HG03095 (cell line): ENCODE data around the gene CEMP1.
"Not testable (repeated sequence)": the region's sequence is repeated elsewhere in the genome, so short reads cannot be mapped to it uniquely, and the experiment has no call there.

Experiments
- ATAC-seq: cut with Tn5 transposase; IDR thresholded peaks from one replicate; pipeline ENCODE4 v1.9.1; 2021; ENCODE audit warnings: moderate library complexity; ENCODE audit not compliant: unreplicated experiment

CEMP1 gene

GRCh38 chr16:2531371-2531695 lies at the start of gene CEMP1:
CEMP1 (minus strand) TSS chr16:2531408; CDS start chr16:2531073, 335 bp downstream.
- ATAC-seq, result no peak

GRCh38 chr16:2580818-2581217 lies 49.6 kb upstream of the CEMP1 start:
- not testable (repeated sequence) for ATAC-seq

- ATAC-seq, result not testable (repeated sequence)
These were observed 48.9 kb upstream of the CEMP1 start for GRCh38 chr16:2580143-2580542.

GRCh38 chr16:2578905-2579304 lies 47.7 kb upstream of the CEMP1 start:
- not testable (repeated sequence) for ATAC-seq

GRCh38 chr16:2577044-2577443 lies 45.8 kb upstream of the CEMP1 start:
- ATAC-seq, result not testable (repeated sequence)

GRCh38 chr16:2575839-2576238 lies 44.6 kb upstream of the CEMP1 start:
- not testable (repeated sequence) for ATAC-seq

GRCh38 chr16:2572704-2573103 lies 41.5 kb upstream of the CEMP1 start:
- ATAC-seq, result not testable (repeated sequence)

- ATAC-seq, result not testable (repeated sequence)
These were observed 37.4 kb upstream of the CEMP1 start for GRCh38 chr16:2568573-2568972.

- not testable (repeated sequence) for ATAC-seq
These were observed 36.3 kb upstream of the CEMP1 start for GRCh38 chr16:2567506-2567905.

GRCh38 chr16:2560798-2561133 lies 29.6 kb upstream of the CEMP1 start:
- peak; percentile 39 for ATAC-seq

GRCh38 chr16:2560131-2560797 lies 29.1 kb upstream of the CEMP1 start:
- peak; percentile 57 for ATAC-seq

- ATAC-seq, result not testable (repeated sequence)
These were observed 25.9 kb upstream of the CEMP1 start for GRCh38 chr16:2557150-2557549.

- ATAC-seq, result not testable (repeated sequence)
These were observed 23.7 kb upstream of the CEMP1 start for GRCh38 chr16:2554709-2555425.

- not testable (repeated sequence) for ATAC-seq
These were observed 20.2 kb upstream of the CEMP1 start for GRCh38 chr16:2551420-2551889.

GRCh38 chr16:2550283-2550878 lies 19.2 kb upstream of the CEMP1 start:
- not testable (repeated sequence) for ATAC-seq

- ATAC-seq, result not testable (repeated sequence)
These were observed 12.6 kb upstream of the CEMP1 start for GRCh38 chr16:2543771-2544170.

- ATAC-seq, result not testable (repeated sequence)
These were observed 10.2 kb upstream of the CEMP1 start for GRCh38 chr16:2541409-2541808.

GRCh38 chr16:2540912-2541311 lies 9.7 kb upstream of the CEMP1 start:
- not testable (repeated sequence) for ATAC-seq

GRCh38 chr16:2539845-2540458 lies 8.7 kb upstream of the CEMP1 start:
- ATAC-seq, result not testable (repeated sequence)

GRCh38 chr16:2539192-2539844 lies 8.1 kb upstream of the CEMP1 start:
- ATAC-seq, result not testable (repeated sequence)
